BLaER1 treated with 17β-estradiol and CSF1 and Interleukin-3, amounts not matched to agents 10 nM and 100 nM (cell line): ENCODE results near the gene PTCD3.

Experiments used
- H3K27ac ChIP-seq, 11 experiments: shearing (Covaris generic); formaldehyde crosslinking; 2 replicates each; pipeline ENCODE4 v1.8.1; 2022
- H3K27me3 ChIP-seq, 11 experiments: shearing (Covaris generic); formaldehyde crosslinking; 2 replicates each; pipeline ENCODE4 v1.8.1; 2022
- H3K36me3 ChIP-seq, 11 experiments: shearing (Covaris generic); formaldehyde crosslinking; 2 replicates each; pipeline ENCODE4 v1.8.1; 2022
- H3K4me1 ChIP-seq, 10 experiments: shearing (Covaris generic); formaldehyde crosslinking; 2 replicates each; pipeline ENCODE4 v1.8.1; 2022
- H3K4me2 ChIP-seq, 11 experiments: shearing (Covaris generic); formaldehyde crosslinking; 2 replicates each; pipeline ENCODE4 v1.8.1; 2022
- H3K4me3 ChIP-seq, 10 experiments: shearing (Covaris generic); formaldehyde crosslinking; 2 replicates each; pipeline ENCODE4 v1.8.1; 2022
- H3K9ac ChIP-seq, 11 experiments: shearing (Covaris generic); formaldehyde crosslinking; 2 replicates each; pipeline ENCODE4 v1.8.1; 2022
- H3K9me3 ChIP-seq, 11 experiments: shearing (Covaris generic); formaldehyde crosslinking; replicated peaks in 1 of 11; 2 replicates each; pipeline ENCODE4 v1.8.1; 2022
- H4K20me1 ChIP-seq, 11 experiments: shearing (Covaris generic); formaldehyde crosslinking; 2 replicates each; pipeline ENCODE4 v1.8.1; 2022
- Cebpa-rat ChIP-seq, 11 experiments: shearing (Covaris generic); IDR thresholded peaks; 2 replicates each; pipeline ENCODE4 v1.8.1; 2022

The PTCD3 gene

DNA sequence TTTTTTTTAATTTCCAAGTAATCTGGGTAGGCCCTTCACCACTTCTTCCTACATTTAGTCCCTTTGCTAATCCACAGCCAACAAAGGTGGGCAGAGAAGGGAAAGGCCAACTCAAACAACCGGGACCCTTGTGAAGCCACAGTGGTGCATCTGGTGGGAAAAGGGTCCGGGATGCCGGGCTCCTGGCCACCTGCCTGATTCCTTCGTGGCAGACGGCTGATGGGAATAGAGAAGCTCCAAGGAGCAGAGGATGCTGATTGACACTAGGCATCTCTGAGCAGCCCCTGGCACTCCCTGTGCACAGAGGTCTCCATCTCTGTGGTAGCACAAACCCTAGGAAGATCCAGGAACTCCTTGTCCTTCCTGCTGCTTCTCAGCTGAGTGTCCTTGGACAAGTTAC, 37.4 kb upstream of the PTCD3 start:
- H4K20me1 ChIP-seq, result peaks cover 0 to 34% (median 15%) of the 10 kb centered on the region in 11 experiments; a peak in 12 of 22 replicates
- no peaks in the 10 kb centered on the region for H3K27me3 ChIP-seq
- no peak overlapping the region for H3K4me2 ChIP-seq
- no peak overlapping the region for H3K4me3 ChIP-seq
- peaks cover 0 to 12% (median 3%) of the 10 kb centered on the region in 11 experiments; a peak in 2 of 22 replicates for H3K9me3 ChIP-seq
- peaks cover 19 to 37% (median 28%) of the 10 kb centered on the region in 10 experiments for H3K4me1 ChIP-seq
- no peak for TF ChIP-seq Cebpa-rat (IDR thresholded peaks at IDR 0.05)
- peaks cover 76 to 100% (median 96%) of the 10 kb centered on the region in 11 experiments for H3K36me3 ChIP-seq
- no peak overlapping the region for H3K27ac ChIP-seq
- H3K9ac ChIP-seq, result no peak overlapping the region

DNA sequence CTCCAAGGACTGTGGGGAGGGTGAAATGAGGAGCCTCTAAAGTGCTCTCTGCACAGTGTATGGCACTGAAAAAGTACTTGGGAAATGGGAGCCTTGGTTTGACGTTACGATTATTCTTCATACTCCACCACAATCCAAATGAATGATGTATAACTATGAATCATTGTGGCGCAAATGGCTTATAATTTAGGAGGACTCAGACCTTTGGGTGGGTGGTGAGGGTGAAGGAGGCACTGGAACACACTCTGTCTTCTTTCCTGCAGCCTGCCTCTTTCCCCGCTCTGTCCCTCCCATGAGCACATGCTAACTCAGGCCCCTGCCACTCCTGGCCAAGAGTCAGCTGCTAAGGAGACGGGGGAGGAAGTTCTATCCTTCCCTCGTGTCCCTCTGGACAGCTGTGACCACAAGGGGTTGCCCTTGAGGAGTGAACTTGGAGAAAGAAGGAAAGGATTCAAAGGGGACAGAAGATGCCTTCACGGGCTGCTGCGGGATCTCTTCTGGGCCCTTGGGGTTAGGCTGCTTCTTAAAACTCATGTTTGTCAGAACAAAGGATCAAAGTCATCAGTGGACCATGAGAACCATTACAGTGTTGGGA, 36.8 kb upstream of the PTCD3 start:
- TF ChIP-seq Cebpa-rat (IDR thresholded peaks at IDR 0.05), result no peak
- no peaks in the 10 kb centered on the region for H3K27me3 ChIP-seq
- 0 out of 22 replicates have a peak, but pooled peaks cover 0 to 11% (median 0%) of the 10 kb centered on the region in 11 experiments for H3K9me3 ChIP-seq
- H3K36me3 ChIP-seq, result peaks cover 76 to 100% (median 96%) of the 10 kb centered on the region in 11 experiments
- H3K9ac ChIP-seq, result no peak overlapping the region
- peak overlapping the region in 2 of 11 experiments; percentile 15 to 25; a peak in 3 of 22 replicates for H3K4me2 ChIP-seq
- H3K4me3 ChIP-seq, result no peak overlapping the region
- peaks cover 25 to 42% (median 33%) of the 10 kb centered on the region in 10 experiments for H3K4me1 ChIP-seq
- H3K27ac ChIP-seq, result peak overlapping the region in 1 of 11 experiments; percentile 56; a peak in 2 of 22 replicates
- peaks cover 0 to 39% (median 19%) of the 10 kb centered on the region in 11 experiments; a peak in 13 of 22 replicates for H4K20me1 ChIP-seq

DNA sequence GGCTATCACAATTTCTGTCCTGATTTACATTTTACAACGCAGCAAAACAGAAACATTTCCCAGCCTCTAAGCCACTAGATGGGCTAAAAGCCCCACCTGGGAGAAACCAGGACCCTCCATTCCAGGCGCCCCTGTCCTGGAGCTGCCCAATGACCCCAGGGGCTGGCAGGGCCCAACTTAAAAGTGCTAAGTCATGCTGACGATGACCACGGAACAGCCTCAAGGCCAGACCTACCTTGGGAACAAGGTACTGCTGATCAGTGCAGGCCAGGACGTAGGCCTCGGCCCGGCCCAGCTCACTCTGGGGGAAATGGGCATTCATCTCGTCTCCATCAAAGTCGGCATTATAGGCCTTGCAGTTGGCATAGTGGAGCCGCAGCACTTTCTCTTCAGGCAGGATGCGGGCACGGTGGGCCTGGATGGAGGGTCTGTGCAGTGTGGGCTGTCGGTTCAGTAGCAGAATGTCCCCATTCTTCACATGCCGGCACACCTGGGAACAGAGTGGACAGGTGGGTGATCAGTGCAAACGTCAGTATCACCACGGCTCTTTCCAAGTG, 36.2 kb upstream of the PTCD3 start:
- no peak for TF ChIP-seq Cebpa-rat (IDR thresholded peaks at IDR 0.05)
- Histone ChIP-seq H3K27me3 (no peaks in the 10 kb centered on the region), H3K4me1 (peaks cover 28 to 49% (median 37%) of the 10 kb centered on the region in 10 experiments), H3K27ac (peak overlapping the region in 1 of 11 experiments; percentile 56; a peak in 3 of 22 replicates), H3K9ac (peak overlapping the region in 2 of 11 experiments; percentile 20 to 38; a peak in 2 of 22 replicates), H4K20me1 (peaks cover 0 to 42% (median 23%) of the 10 kb centered on the region in 11 experiments; a peak in 13 of 22 replicates), H3K4me2 (peak overlapping the region in 1 of 11 experiments; percentile 25; a peak in 3 of 22 replicates), H3K36me3 (peaks cover 76 to 100% (median 96%) of the 10 kb centered on the region in 11 experiments), H3K4me3 (no peak overlapping the region), H3K9me3 (0 out of 22 replicates have a peak, but pooled peaks cover 0 to 7% (median 0%) of the 10 kb centered on the region in 11 experiments)

DNA sequence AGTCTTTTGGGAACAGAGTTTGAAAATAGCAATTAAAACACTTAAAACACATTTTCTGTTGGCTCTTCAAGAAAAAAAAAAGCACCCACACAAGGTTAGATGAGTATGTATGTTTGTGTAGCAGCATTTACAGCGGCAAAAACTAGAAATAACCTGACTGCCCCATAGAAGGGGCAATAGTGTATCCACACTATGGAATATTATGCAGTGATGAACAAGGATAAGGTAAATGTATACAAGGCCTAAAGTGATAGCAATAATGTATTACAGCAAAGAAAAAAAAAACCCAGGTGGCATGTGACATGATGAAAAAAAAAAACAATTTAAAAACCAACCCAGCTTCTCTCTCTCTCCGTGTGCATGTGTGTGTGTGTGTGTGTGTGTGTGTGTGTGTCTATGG, 35.2 kb upstream of the PTCD3 start:
- no peak overlapping the region for H3K4me3 ChIP-seq
- H3K4me1 ChIP-seq, result peaks cover 28 to 50% (median 38%) of the 10 kb centered on the region in 10 experiments
- H3K27me3 ChIP-seq, result no peaks in the 10 kb centered on the region
- TF ChIP-seq Cebpa-rat (IDR thresholded peaks at IDR 0.05), result no peak
- H4K20me1 ChIP-seq, result peaks cover 0 to 42% (median 23%) of the 10 kb centered on the region in 11 experiments; a peak in 13 of 22 replicates
- no peak overlapping the region for H3K4me2 ChIP-seq
- H3K36me3 ChIP-seq, result peaks cover 69 to 100% (median 96%) of the 10 kb centered on the region in 11 experiments
- no peak overlapping the region for H3K9ac ChIP-seq
- H3K9me3 ChIP-seq, result 0 out of 22 replicates have a peak, but pooled peaks cover 0 to 4% (median 0%) of the 10 kb centered on the region in 11 experiments
- H3K27ac ChIP-seq, result no peak overlapping the region

DNA sequence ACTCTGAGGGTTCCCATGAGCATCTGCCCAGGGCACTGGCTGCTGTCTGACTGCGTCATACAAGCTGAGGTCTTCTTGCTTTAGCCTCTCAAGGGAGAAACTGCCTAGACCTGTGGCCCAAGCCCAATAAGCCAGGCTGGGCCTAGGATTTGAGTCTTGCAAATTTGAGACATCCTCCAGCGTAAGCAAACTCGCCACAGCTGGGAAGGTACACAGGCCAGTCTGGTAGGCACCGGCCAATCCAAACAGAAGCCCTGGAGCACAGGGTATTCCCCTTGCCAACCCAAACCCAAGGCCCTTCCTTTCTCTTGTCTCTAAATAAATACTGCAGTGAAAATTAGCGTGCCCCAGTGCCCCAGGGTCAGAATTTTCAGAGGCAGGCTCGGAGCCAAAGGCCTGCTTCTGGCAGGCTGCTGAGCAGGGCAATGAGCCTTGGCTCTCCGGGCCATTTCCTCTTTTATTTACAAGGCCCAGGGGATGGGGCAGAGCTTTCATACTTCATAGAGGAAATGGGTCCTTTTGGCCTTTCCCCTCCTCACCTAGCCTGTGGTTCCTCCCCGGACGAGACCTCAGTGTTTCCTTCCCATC, 33.7 kb upstream of the PTCD3 start:
- peaks cover 35 to 61% (median 46%) of the 10 kb centered on the region in 10 experiments for H3K4me1 ChIP-seq

DNA sequence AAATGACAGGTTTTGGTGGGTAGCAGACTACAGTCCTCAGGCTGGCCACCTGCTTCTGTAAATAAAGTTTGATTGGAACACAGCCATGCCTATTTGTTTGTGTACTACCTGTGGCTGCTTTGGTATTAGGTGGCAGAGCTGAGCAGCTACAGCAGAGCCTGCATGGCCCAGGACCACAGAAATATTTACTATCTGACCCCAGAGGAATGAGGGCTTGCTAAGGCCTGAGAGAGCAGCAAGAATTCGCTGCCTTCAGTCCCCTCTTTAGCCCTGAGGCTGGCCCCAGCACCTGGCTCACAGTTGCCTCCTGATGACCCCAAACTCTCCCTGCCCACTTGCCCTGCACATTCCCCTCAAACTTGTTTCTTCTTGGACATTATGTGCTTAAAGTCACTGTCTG, 32.8 kb upstream of the PTCD3 start:
- 0 out of 22 replicates have a peak, but pooled peaks cover 0 to 4% (median 0%) of the 10 kb centered on the region in 11 experiments for H3K9me3 ChIP-seq
- H3K4me1 ChIP-seq, result peaks cover 43 to 69% (median 54%) of the 10 kb centered on the region in 10 experiments
- no peak overlapping the region for H3K9ac ChIP-seq
- H3K27ac ChIP-seq, result no peak overlapping the region
- no peak overlapping the region for H3K4me3 ChIP-seq
- H4K20me1 ChIP-seq, result peaks cover 0 to 62% (median 40%) of the 10 kb centered on the region in 11 experiments; a peak in 14 of 22 replicates
- H3K36me3 ChIP-seq, result peaks cover 59 to 100% (median 96%) of the 10 kb centered on the region in 11 experiments
- peak overlapping the region in 10 of 11 experiments; percentile 53 to 73 (median 62); a peak in 17 of 22 replicates for H3K4me2 ChIP-seq
- H3K27me3 ChIP-seq, result no peaks in the 10 kb centered on the region
- TF ChIP-seq Cebpa-rat (IDR thresholded peaks at IDR 0.05), result no peak

More for the DNA sequence above, 33.7 kb upstream of the PTCD3 start:
- Histone ChIP-seq H3K4me3 (no peak overlapping the region), H3K36me3 (peaks cover 61 to 100% (median 96%) of the 10 kb centered on the region in 11 experiments), H3K9me3 (0 out of 22 replicates have a peak, but pooled peaks cover 0 to 4% (median 0%) of the 10 kb centered on the region in 11 experiments), H4K20me1 (peaks cover 0 to 56% (median 33%) of the 10 kb centered on the region in 11 experiments; a peak in 14 of 22 replicates), H3K9ac (peak overlapping the region in 9 of 11 experiments; percentile 8 to 34 (median 26); a peak in 11 of 22 replicates), H3K27me3 (no peaks in the 10 kb centered on the region), H3K27ac (peak overlapping the region; percentile 1 to 49 (median 29); a peak in 14 of 22 replicates), H3K4me2 (peak overlapping the region; percentile 53 to 73 (median 61))
- TF ChIP-seq Cebpa-rat (IDR thresholded peaks at IDR 0.05), result no peak

DNA sequence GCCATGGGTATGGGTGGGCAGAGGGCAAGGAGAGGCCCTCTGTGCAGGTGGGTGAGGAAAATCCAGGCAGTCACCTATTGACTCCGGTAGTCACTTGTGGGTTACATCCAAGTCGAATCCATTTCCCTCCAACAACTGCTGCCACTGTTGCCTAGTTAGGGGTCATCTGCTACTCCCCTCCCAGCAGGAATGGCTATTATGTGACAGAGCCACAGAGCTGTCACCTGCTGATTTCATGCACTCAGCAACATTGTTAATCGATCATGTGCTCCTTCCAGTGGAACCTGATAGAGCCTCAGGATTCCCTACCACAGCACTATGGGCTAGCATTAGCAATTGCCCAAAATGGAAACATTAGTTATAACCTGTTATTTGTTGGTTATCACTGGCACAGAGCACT, 31.8 kb upstream of the PTCD3 start:
- no peak overlapping the region for H3K4me3 ChIP-seq
- peaks cover 54 to 100% (median 96%) of the 10 kb centered on the region in 11 experiments for H3K36me3 ChIP-seq
- H3K4me1 ChIP-seq, result peaks cover 38 to 70% (median 57%) of the 10 kb centered on the region in 10 experiments
- H3K27me3 ChIP-seq, result no peaks in the 10 kb centered on the region
- no peak overlapping the region for H3K27ac ChIP-seq
- peak overlapping the region in 10 of 11 experiments; percentile 10 to 73 (median 60); a peak in 16 of 22 replicates for H3K4me2 ChIP-seq
- H4K20me1 ChIP-seq, result peaks cover 0 to 63% (median 44%) of the 10 kb centered on the region in 11 experiments; a peak in 16 of 22 replicates
- TF ChIP-seq Cebpa-rat (IDR thresholded peaks at IDR 0.05), result no peak
- H3K9ac ChIP-seq, result no peak overlapping the region
- H3K9me3 ChIP-seq, result 0 out of 22 replicates have a peak, but pooled peaks cover 0 to 4% (median 0%) of the 10 kb centered on the region in 11 experiments

DNA sequence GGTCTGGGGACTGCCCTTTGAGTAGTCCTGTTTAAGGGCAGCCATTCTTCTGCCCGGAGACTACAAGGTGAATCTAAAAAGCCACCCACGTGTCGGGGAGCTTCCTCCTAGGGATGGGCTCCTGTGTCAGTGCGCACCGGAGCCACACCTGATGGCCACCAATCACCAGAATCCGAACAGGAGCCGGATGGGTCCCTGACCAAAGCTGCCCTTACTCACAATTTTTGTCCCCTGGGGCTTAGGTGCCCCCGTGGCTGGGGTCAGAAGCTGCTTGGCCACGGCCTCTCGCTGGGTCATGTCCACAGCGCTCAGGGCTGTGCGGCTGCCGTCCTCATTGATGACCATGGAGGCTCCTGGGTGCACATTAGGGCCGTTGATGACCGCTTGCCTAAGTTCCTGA, 31.2 kb upstream of the PTCD3 start:
- H4K20me1 ChIP-seq, result peaks cover 0 to 69% (median 49%) of the 10 kb centered on the region in 11 experiments; a peak in 16 of 22 replicates
- H3K27ac ChIP-seq, result no peak overlapping the region
- TF ChIP-seq Cebpa-rat (IDR thresholded peaks at IDR 0.05), result no peak
- H3K36me3 ChIP-seq, result peaks cover 49 to 100% (median 96%) of the 10 kb centered on the region in 11 experiments
- 0 out of 22 replicates have a peak, but pooled peaks cover 0 to 4% (median 0%) of the 10 kb centered on the region in 11 experiments for H3K9me3 ChIP-seq
- peak overlapping the region in 4 of 11 experiments; percentile 53 to 64 (median 61); a peak in 3 of 22 replicates for H3K4me2 ChIP-seq
- H3K27me3 ChIP-seq, result no peaks in the 10 kb centered on the region
- no peak overlapping the region for H3K9ac ChIP-seq
- H3K4me1 ChIP-seq, result peaks cover 42 to 70% (median 61%) of the 10 kb centered on the region in 10 experiments
- H3K4me3 ChIP-seq, result no peak overlapping the region
